ENCODE measurements around the gene TENT4A.
A peak's percentile ranks its signal among the peaks of the same experiment; 100 is the strongest.

TENT4A gene

GRCh38 chr5:6757414-6757969, 44.3 kb downstream of the TENT4A start:
- H3K36me3 ChIP-seq (ENCODE audit: insufficient read depth, low read length): peaks cover 38% of the 10 kb centered on the region

GRCh38 chr5:6758236-6758635, 45.0 kb downstream of the TENT4A start:
- Histone ChIP-seq H3K27ac (ENCODE audit: low read depth, low read length) (no peak overlapping the region), H3K4me1 (ENCODE audit: insufficient read depth, low read length) (no peaks in the 10 kb centered on the region), H3K9ac (ENCODE audit: low read length) (no peak overlapping the region), H3K9me3 (ENCODE audit: low read length) (no peaks in the 10 kb centered on the region), H3K27me3 (ENCODE audit: control insufficient read depth in 1 of 2, insufficient read depth in 2 of 2, low read length in 2 of 2) (no peaks in the 10 kb centered on the region), H3K4me3 (ENCODE audit: low read depth in 1 of 2, low read length in 2 of 2) (no peak overlapping the region), H3K36me3 (ENCODE audit: insufficient read depth, low read length) (peaks cover 32% of the 10 kb centered on the region)

More at GRCh38 chr5:6757414-6757969, 44.3 kb downstream of the TENT4A start:
- Histone ChIP-seq H3K27me3 (ENCODE audit: control insufficient read depth in 1 of 2, insufficient read depth in 2 of 2, low read length in 2 of 2) (no peaks in the 10 kb centered on the region), H3K4me3 (ENCODE audit: low read depth in 1 of 2, low read length in 2 of 2) (no peak overlapping the region), H3K4me1 (ENCODE audit: insufficient read depth, low read length) (no peaks in the 10 kb centered on the region), H3K9ac (ENCODE audit: low read length) (no peak overlapping the region), H3K27ac (ENCODE audit: low read depth, low read length) (no peak overlapping the region), H3K9me3 (ENCODE audit: low read length) (no peaks in the 10 kb centered on the region)

- H3K27ac ChIP-seq (ENCODE audit: low read depth, low read length): no peak overlapping the region
- H3K9ac ChIP-seq (ENCODE audit: low read length): no peak overlapping the region
- H3K9me3 ChIP-seq (ENCODE audit: low read length): no peaks in the 10 kb centered on the region
- H3K4me3 ChIP-seq (ENCODE audit: low read depth in 1 of 2, low read length in 2 of 2): no peak overlapping the region
- H3K27me3 ChIP-seq (ENCODE audit: control insufficient read depth in 1 of 2, insufficient read depth in 2 of 2, low read length in 2 of 2): no peaks in the 10 kb centered on the region
- H3K36me3 ChIP-seq (ENCODE audit: insufficient read depth, low read length): peaks cover 27% of the 10 kb centered on the region
- no peaks in the 10 kb centered on the region for H3K4me1 ChIP-seq (ENCODE audit: insufficient read depth, low read length)
Measured at GRCh38 chr5:6758706-6759105, 45.5 kb downstream of the TENT4A start.

- H3K4me1 ChIP-seq (ENCODE audit: insufficient read depth, low read length): no peaks in the 10 kb centered on the region
- H3K9me3 ChIP-seq (ENCODE audit: low read length): no peaks in the 10 kb centered on the region
- H3K4me3 ChIP-seq (ENCODE audit: low read depth in 1 of 2, low read length in 2 of 2): no peak overlapping the region
- H3K27ac ChIP-seq (ENCODE audit: low read depth, low read length): no peak overlapping the region
- H3K9ac ChIP-seq (ENCODE audit: low read length): no peak overlapping the region
- no peaks in the 10 kb centered on the region for H3K27me3 ChIP-seq (ENCODE audit: control insufficient read depth in 1 of 2, insufficient read depth in 2 of 2, low read length in 2 of 2)
- H3K36me3 ChIP-seq (ENCODE audit: insufficient read depth, low read length): peaks cover 20% of the 10 kb centered on the region
Measured at GRCh38 chr5:6759401-6759800, 46.2 kb downstream of the TENT4A start.

- Histone ChIP-seq H3K36me3 (ENCODE audit: insufficient read depth, low read length) (peaks cover 16% of the 10 kb centered on the region), H3K4me3 (ENCODE audit: low read depth in 1 of 2, low read length in 2 of 2) (no peak overlapping the region), H3K9ac (ENCODE audit: low read length) (no peak overlapping the region), H3K27ac (ENCODE audit: low read depth, low read length) (no peak overlapping the region), H3K27me3 (ENCODE audit: control insufficient read depth in 1 of 2, insufficient read depth in 2 of 2, low read length in 2 of 2) (no peaks in the 10 kb centered on the region), H3K4me1 (ENCODE audit: insufficient read depth, low read length) (no peaks in the 10 kb centered on the region), H3K9me3 (ENCODE audit: low read length) (no peaks in the 10 kb centered on the region)
Measured at GRCh38 chr5:6759983-6760382, 46.8 kb downstream of the TENT4A start.

GRCh38 chr5:6760686-6761085, 47.5 kb downstream of the TENT4A start:
- Histone ChIP-seq H3K4me3 (ENCODE audit: low read depth in 1 of 2, low read length in 2 of 2) (no peak overlapping the region), H3K9ac (ENCODE audit: low read length) (no peak overlapping the region), H3K9me3 (ENCODE audit: low read length) (no peaks in the 10 kb centered on the region), H3K36me3 (ENCODE audit: insufficient read depth, low read length) (peaks cover 12% of the 10 kb centered on the region), H3K4me1 (ENCODE audit: insufficient read depth, low read length) (peaks cover 3% of the 10 kb centered on the region), H3K27me3 (ENCODE audit: control insufficient read depth in 1 of 2, insufficient read depth in 2 of 2, low read length in 2 of 2) (no peaks in the 10 kb centered on the region), H3K27ac (ENCODE audit: low read depth, low read length) (no peak overlapping the region)

GRCh38 chr5:6761333-6761732, 48.1 kb downstream of the TENT4A start:
- Histone ChIP-seq H3K4me3 (ENCODE audit: low read depth in 1 of 2, low read length in 2 of 2) (no peak overlapping the region), H3K4me1 (ENCODE audit: insufficient read depth, low read length) (peaks cover 10% of the 10 kb centered on the region), H3K9me3 (ENCODE audit: low read length) (no peaks in the 10 kb centered on the region), H3K9ac (ENCODE audit: low read length) (no peak overlapping the region), H3K36me3 (ENCODE audit: insufficient read depth, low read length) (peaks cover 6% of the 10 kb centered on the region), H3K27me3 (ENCODE audit: control insufficient read depth in 1 of 2, insufficient read depth in 2 of 2, low read length in 2 of 2) (no peaks in the 10 kb centered on the region), H3K27ac (ENCODE audit: low read depth, low read length) (no peak overlapping the region)

GRCh38 chr5:6762116-6762515, 48.9 kb downstream of the TENT4A start:
- Histone ChIP-seq H3K4me3 (ENCODE audit: low read depth in 1 of 2, low read length in 2 of 2) (no peak overlapping the region), H3K4me1 (ENCODE audit: insufficient read depth, low read length) (peaks cover 16% of the 10 kb centered on the region), H3K9me3 (ENCODE audit: low read length) (no peaks in the 10 kb centered on the region), H3K27me3 (ENCODE audit: control insufficient read depth in 1 of 2, insufficient read depth in 2 of 2, low read length in 2 of 2) (no peaks in the 10 kb centered on the region), H3K36me3 (ENCODE audit: insufficient read depth, low read length) (peaks cover 6% of the 10 kb centered on the region), H3K27ac (ENCODE audit: low read depth, low read length) (no peak overlapping the region), H3K9ac (ENCODE audit: low read length) (no peak overlapping the region)

GRCh38 chr5:6762697-6763096, 49.5 kb downstream of the TENT4A start:
- no peak overlapping the region for H3K9ac ChIP-seq (ENCODE audit: low read length)
- peaks cover 5% of the 10 kb centered on the region for H3K36me3 ChIP-seq (ENCODE audit: insufficient read depth, low read length)
- H3K4me3 ChIP-seq (ENCODE audit: low read depth in 1 of 2, low read length in 2 of 2): no peak overlapping the region
- H3K27me3 ChIP-seq (ENCODE audit: control insufficient read depth in 1 of 2, insufficient read depth in 2 of 2, low read length in 2 of 2): no peaks in the 10 kb centered on the region
- peaks cover 16% of the 10 kb centered on the region for H3K4me1 ChIP-seq (ENCODE audit: insufficient read depth, low read length)
- no peak overlapping the region for H3K27ac ChIP-seq (ENCODE audit: low read depth, low read length)
- no peaks in the 10 kb centered on the region for H3K9me3 ChIP-seq (ENCODE audit: low read length)

GRCh38 chr5:6763191-6763590, 50.0 kb downstream of the TENT4A start:
- H3K9ac ChIP-seq (ENCODE audit: low read length): no peak overlapping the region
- H3K4me3 ChIP-seq (ENCODE audit: low read depth in 1 of 2, low read length in 2 of 2): no peak overlapping the region
- H3K27me3 ChIP-seq (ENCODE audit: control insufficient read depth in 1 of 2, insufficient read depth in 2 of 2, low read length in 2 of 2): no peaks in the 10 kb centered on the region
- H3K9me3 ChIP-seq (ENCODE audit: low read length): no peaks in the 10 kb centered on the region
- H3K36me3 ChIP-seq (ENCODE audit: insufficient read depth, low read length): no peaks in the 10 kb centered on the region
- no peak overlapping the region for H3K27ac ChIP-seq (ENCODE audit: low read depth, low read length)
- peaks cover 16% of the 10 kb centered on the region for H3K4me1 ChIP-seq (ENCODE audit: insufficient read depth, low read length)

- Histone ChIP-seq H3K4me3 (ENCODE audit: low read depth in 1 of 2, low read length in 2 of 2) (peak overlapping the region in 1 of 2 donors; percentile 26), H3K4me1 (ENCODE audit: insufficient read depth, low read length) (peaks cover 16% of the 10 kb centered on the region), H3K9ac (ENCODE audit: low read length) (no peak overlapping the region), H3K27ac (ENCODE audit: low read depth, low read length) (peak overlapping the region; percentile 45), H3K9me3 (ENCODE audit: low read length) (no peaks in the 10 kb centered on the region), H3K36me3 (ENCODE audit: insufficient read depth, low read length) (no peaks in the 10 kb centered on the region), H3K27me3 (ENCODE audit: control insufficient read depth in 1 of 2, insufficient read depth in 2 of 2, low read length in 2 of 2) (no peaks in the 10 kb centered on the region)
Measured at GRCh38 chr5:6765612-6766525, 52.6 kb downstream of the TENT4A start.
